Rectal smooth muscle tissue (tissue), 1 donor: ENCODE measurements around the gene FCRLB.
"Not testable (repeated sequence)": the region's sequence is repeated elsewhere in the genome, so short reads cannot be mapped to it uniquely, and the experiment has no call there.

Experiments
- H3K27ac ChIP-seq: one replicate; pipeline ENCODE4 v1.7.0; 2013; ENCODE audit warnings: low read depth, low read length, inconsistent platforms
- H3K27me3 ChIP-seq: one replicate; pipeline ENCODE4 v1.7.0; 2013; ENCODE audit warnings: low read length; ENCODE audit not compliant: control insufficient read depth, insufficient read depth
- H3K36me3 ChIP-seq: one replicate; pipeline ENCODE4 v1.7.0; 2013; ENCODE audit warnings: low read length; ENCODE audit not compliant: control insufficient read depth, insufficient read depth
- H3K4me1 ChIP-seq: one replicate; pipeline ENCODE4 v1.7.0; 2013; ENCODE audit warnings: low read length; ENCODE audit not compliant: control insufficient read depth, insufficient read depth
- H3K4me3 ChIP-seq: one replicate; pipeline ENCODE4 v1.7.0; 2013; ENCODE audit warnings: low read length
- H3K9ac ChIP-seq: one replicate; pipeline ENCODE4 v1.7.0; 2013; ENCODE audit warnings: low read length

The FCRLB gene, protein sequence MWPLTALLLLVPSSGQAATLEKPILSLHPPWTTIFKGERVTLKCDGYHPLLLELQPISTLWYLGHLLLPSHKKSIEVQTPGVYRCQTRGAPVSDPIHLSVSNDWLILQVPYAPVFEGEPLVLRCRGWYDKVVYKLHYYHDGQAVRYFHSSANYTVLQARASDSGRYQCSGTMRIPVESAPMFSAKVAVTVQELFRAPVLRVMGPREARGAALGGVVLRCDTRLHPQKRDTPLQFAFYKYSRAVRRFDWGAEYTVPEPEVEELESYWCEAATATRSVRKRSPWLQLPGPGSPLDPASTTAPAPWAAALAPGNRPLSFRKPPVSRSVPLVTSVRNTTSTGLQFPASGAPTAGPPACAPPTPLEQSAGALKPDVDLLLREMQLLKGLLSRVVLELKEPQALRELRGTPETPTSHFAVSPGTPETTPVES

DNA sequence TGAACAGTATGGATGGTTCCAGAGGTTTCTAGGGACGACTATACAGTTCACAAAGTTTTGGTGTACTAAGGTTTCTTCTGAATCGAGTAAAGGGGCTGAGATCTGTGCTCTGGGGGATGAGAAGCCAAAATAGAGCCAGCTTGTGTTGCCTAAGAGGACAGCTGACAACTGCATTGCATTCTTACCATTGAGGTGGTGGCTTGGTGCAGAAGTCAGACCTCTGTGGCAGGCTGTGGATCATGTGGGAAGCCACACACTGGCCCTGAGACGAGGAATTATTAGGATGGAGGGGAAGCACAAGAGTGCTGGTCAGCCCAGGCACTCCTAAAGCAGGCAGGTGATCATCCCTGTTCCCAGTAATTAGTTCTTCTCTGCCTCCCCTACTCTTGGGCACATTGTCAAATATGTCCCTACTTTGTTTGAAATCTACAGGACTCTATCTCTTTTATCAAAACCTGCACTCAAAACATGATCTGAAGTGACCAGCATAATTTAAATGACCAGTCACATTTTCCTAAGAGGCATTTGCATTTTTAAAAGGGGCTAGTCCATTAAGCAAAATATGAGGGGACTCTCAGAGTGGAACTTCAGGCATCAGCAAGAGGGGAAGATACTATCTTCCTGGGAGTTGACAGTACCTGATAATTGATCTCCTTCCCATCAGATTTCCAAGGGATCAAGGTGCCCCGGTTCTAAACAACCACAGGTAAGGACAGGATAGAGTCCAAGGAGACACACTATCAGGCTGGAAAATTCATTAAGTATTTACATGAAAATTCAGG, at the start of gene FCRLB:
FCRLB (plus strand) TSS at position 589 of the 782 bp plus-strand sequence. CDS start 1,129 bp downstream, outside the sequence.
- H3K9ac ChIP-seq, result no peak within 1 kb of the TSS
- H3K4me1 ChIP-seq, result no peaks in the 10 kb centered on the region
- no peak within 1 kb of the TSS for H3K4me3 ChIP-seq
- peaks cover 3% of the 10 kb centered on the region for H3K27me3 ChIP-seq
- no peaks in the 10 kb centered on the region for H3K36me3 ChIP-seq
- no peak within 1 kb of the TSS for H3K27ac ChIP-seq

DNA sequence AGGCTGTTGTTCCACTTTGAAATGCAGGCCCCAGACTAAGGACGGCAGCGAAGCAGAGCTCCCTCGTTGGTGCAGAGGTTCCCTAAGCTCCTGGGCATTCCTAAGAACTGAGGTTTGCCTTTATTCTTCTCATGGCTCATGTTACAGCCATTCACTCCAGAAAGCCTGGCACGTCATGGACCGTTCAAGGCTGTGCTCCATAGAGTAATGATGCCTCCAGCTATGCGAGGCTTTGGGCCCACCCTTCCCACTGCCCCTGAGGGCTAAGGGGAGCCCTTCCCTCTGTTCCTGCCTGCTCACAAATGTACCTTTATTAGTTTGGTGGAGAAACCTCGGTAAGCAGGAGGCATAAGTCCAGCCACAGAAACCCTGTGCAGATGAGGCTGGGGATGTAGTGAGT, 47.9 kb upstream of the FCRLB start:
- H3K27me3 ChIP-seq, H3K27ac ChIP-seq, H3K4me3 ChIP-seq, H3K4me1 ChIP-seq, H3K9ac ChIP-seq, H3K36me3 ChIP-seq: not testable (repeated sequence)

DNA sequence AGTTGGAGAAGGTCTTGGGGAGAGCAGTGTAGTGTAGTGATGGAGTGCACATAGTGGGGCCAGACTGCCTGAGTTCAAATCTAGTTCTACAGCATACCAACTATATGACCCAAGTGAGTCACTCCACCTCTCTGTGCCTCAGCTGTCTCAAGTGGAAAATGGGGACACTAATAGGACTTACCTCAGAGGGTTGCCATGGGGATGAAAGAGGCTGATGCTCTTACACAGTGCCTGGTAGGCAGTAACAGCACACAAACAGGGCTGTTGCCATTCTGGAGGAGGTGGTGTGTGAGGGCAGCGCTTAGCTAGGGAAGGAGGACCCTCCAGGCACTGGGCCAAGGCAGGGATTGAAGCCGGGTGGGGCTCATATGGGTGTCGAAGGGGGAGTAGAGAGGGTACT, 46.9 kb upstream of the FCRLB start:
- not testable (repeated sequence) for H3K27me3 ChIP-seq, H3K36me3 ChIP-seq, H3K27ac ChIP-seq, H3K4me3 ChIP-seq, H3K9ac ChIP-seq, H3K4me1 ChIP-seq

DNA sequence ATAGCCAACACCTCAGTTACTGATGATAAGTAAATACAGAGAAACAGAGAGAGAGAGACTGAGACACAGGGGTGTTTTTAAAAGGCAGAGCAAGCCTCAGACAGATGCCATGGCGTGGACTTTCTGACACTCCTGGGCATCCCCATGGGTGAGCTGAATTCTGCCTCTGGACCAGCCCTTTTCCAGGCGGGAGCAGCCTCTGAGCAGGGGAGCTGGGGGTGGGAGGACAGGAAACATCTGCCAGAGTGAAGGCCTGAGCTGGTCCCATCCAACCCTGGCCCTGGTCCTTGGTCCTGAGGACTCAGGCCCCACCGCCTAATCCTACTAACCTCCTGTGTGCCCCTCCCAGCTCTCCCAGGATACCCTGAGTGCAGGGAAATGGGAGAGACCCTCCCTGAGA, 46.4 kb upstream of the FCRLB start:
- H3K27me3 ChIP-seq, H3K4me3 ChIP-seq, H3K27ac ChIP-seq: not testable (repeated sequence)

DNA sequence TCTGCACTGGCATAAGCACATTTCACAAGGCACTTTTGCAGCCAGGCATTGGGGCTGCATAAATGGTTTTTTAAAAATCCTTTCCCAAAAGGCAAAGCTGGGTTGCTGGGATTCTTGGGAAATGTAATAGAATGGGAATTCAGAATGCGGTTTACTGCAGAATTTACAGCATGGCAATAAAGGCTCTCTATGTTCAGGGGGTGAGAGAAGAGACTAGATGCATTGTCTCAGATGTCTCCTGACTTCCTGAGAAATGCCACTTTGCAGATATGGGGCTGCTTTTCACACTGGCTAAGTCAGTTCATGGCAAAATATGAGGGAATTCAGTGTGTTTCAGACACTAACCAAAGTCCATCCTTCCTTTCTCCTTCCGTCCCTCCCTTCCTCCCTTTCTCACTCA, 44.9 kb upstream of the FCRLB start:
- H3K4me1 ChIP-seq, result no peaks in the 10 kb centered on the region
- H3K4me3 ChIP-seq, result no peak overlapping the region
- H3K36me3 ChIP-seq, result no peaks in the 10 kb centered on the region
- H3K27ac ChIP-seq, result no peak overlapping the region
- H3K9ac ChIP-seq, result no peak overlapping the region
- H3K27me3 ChIP-seq, result no peaks in the 10 kb centered on the region

More for the DNA sequence above, 46.4 kb upstream of the FCRLB start:
- not testable (repeated sequence) for H3K36me3 ChIP-seq, H3K9ac ChIP-seq, H3K4me1 ChIP-seq

DNA sequence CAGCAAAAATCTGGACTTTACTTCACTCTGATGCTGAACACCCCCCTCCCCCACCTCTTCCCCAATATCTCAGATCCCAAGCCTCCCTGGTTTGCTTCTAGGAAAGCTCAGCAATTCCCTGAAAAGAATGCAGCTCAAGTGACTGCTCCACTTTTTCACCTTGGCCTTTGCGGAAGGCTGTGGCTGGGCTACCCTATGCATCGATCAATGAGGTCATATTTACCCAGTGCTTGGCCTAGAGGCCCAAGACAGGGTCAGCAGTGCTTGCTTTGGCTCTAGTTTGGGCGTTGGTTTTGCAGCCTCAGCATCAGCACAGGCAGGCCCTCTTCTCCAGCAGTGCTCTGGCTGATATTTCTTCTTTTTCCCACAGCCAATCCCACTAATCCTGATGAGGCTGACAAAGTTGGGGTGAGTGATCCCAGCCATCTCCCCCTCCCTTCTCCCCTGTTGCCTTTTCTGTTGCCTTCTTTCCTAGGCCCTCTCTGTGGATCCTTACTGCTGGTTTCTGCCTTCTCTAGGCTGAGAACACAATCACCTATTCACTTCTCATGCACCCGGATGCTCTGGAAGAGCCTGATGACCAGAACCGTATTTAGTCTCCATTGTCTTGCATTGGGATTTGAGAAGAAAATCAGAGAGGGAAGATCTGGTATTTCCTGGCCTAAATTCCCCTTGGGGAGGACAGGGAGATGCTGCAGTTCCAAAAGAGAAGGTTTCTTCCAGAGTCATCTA, 44.2 kb upstream of the FCRLB start:
- no peaks in the 10 kb centered on the region for H3K4me1 ChIP-seq
- no peak overlapping the region for H3K4me3 ChIP-seq
- H3K36me3 ChIP-seq, result no peaks in the 10 kb centered on the region
- no peaks in the 10 kb centered on the region for H3K27me3 ChIP-seq
- H3K27ac ChIP-seq, result no peak overlapping the region
- H3K9ac ChIP-seq, result no peak overlapping the region

DNA sequence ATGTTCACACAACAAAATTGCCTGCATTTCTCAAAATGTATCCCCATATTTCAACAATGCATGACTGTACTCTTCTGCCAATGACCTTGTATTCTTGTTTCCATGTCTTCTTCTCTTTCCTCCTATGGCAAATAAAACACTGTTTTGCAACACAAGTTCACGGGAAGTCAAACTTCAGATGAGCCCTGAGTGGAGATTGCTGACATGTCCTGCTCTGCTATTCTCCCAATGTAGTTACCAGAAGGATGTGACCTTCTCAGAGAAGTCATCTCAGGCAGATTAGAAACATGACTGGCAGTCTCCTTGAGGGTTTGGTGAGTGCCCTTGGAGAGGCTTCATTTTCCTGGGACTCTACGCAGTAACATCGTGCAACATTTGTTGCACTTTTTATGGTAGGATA, 42.8 kb upstream of the FCRLB start:
- Histone ChIP-seq H3K36me3 (no peaks in the 10 kb centered on the region), H3K9ac (no peak overlapping the region), H3K27ac (no peak overlapping the region), H3K27me3 (no peaks in the 10 kb centered on the region), H3K4me1 (no peaks in the 10 kb centered on the region), H3K4me3 (no peak overlapping the region)

DNA sequence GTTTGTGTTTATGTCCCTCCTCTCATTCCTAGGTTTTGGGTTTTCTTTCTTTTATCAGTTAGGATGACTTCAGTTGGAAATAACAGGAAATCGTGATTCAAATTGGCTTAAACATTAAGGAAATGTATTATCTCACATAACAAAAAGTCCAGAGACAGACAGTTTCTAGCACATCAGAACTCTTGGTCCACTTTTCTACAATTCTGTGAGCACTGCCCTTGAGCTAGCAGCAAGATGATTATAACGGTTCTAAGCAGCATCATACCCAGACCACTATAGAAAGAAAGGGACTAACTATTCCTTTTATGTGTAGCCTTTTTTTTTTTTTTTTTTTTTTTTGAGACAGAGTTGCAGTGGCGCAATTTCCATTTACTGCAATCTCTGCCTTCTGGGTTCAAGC, 39.5 kb upstream of the FCRLB start:
- Histone ChIP-seq H3K4me3 (no peak overlapping the region), H3K36me3 (no peaks in the 10 kb centered on the region), H3K9ac (no peak overlapping the region), H3K4me1 (no peaks in the 10 kb centered on the region), H3K27me3 (no peaks in the 10 kb centered on the region), H3K27ac (no peak overlapping the region)

DNA sequence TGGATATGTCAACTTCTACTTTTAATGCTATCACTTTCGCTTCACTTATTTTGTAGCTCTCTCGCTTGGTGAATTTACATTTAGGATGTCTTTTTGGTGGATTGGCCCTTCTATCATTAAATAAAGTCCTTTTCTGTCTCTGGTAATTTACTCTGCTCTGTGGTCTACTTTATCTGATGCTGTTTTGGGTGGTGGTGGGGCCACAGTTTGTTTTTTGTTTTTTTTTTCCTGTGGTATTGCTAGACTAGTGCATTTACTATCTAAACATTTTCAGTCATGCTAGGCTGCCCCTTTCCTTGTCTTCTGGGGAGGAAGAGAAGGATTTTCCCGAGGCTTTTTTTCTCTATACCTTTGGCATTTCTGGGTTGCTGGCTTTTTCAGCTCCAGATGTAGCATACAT, 32.4 kb upstream of the FCRLB start:
- Histone ChIP-seq H3K4me3 (no peak overlapping the region), H3K9ac (no peak overlapping the region), H3K27me3 (no peaks in the 10 kb centered on the region), H3K4me1 (no peaks in the 10 kb centered on the region), H3K36me3 (no peaks in the 10 kb centered on the region), H3K27ac (no peak overlapping the region)

DNA sequence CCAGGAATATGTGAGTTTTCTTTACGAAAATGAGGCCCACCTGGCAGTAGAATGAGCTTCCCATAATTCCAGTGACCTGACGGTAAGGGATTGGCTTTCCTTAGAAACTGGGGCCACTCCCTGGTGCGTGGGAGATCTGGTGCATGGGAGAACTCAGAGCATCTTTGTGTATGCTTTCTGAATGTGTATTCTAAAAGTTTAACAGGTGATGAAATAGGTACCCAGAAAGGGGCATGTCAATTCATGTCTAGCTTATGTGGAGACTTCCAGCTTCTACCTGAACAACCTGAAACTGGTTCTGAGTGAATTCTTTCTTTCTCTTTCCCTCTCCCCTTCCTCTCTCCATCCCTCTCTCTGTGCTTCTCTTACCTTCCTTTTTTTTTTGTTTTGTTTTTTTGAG, 29.5 kb upstream of the FCRLB start:
- Histone ChIP-seq H3K4me1 (no peaks in the 10 kb centered on the region), H3K27ac (no peak overlapping the region), H3K4me3 (no peak overlapping the region), H3K9ac (no peak overlapping the region), H3K36me3 (no peaks in the 10 kb centered on the region), H3K27me3 (no peaks in the 10 kb centered on the region)

DNA sequence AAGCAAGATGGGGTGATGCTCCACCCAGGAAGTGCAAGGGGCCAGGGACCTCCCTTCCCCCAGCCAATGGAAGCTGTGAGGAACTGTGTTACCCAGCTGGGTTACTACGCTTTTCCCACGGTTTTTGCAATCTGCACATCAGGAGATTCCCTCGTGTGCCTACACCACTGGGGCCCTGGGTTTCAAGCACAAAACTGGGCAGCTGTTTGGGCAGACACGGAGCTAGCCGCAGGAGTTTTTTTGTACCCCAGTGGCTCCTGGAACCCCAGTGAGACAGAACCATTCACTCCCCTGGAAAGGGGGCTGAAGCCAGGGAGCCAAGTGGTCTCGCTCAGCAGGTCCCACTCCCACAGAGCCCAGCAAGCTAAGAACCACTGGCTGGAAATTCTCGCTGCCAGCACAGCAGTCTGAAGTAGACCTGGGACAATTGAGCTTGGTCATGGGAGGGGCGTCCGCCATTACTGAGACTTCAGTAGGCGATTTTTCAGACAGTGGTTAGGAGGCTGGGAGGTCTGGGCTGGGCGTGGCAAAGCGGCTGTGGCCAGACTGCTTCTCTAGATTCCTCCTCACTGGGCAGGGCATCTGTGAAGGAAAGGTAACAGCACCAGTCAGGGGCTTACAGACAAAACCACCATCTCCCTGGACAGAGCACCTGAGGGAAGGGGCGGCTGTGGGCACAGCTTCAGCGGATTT, 28.2 kb upstream of the FCRLB start:
- H3K4me3 ChIP-seq, H3K27ac ChIP-seq, H3K36me3 ChIP-seq, H3K9ac ChIP-seq, H3K27me3 ChIP-seq, H3K4me1 ChIP-seq: not testable (repeated sequence)

DNA sequence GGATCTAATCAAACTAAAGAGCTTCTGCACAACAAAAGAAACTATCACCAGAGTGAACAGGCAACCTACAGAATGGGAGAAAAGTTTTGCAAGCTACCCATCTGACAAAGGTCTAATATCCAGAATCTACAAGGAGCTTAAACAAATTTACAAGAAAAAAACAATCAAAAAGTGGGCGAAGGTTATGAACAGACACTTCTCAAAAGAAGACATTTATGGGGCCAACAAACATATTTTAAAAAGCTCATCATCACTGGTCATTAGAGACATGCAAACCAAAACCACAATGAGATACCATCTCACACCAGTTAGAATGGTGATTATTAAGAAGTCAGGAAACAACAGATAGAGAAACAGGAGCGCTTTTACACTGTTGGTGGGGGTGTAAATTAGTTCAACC, 23.0 kb upstream of the FCRLB start:
- H3K36me3 ChIP-seq, H3K27ac ChIP-seq, H3K9ac ChIP-seq, H3K4me1 ChIP-seq, H3K4me3 ChIP-seq, H3K27me3 ChIP-seq: not testable (repeated sequence)
